Tibial nerve (tissue), 4 donors: ENCODE measurements around the gene SLC25A47. TPM values are rescaled to one million over a fixed set of nuclear protein-coding genes. Genes with fewer than 3 reads are reported as not detected.

Source experiments
- DNase-seq, 2 donors: peaks; one replicate each; pipeline ENCODE4 v3.0.0-alpha.2; 2019; ENCODE audit warnings: low spot score in 2 of 2
- H3K27ac ChIP-seq, 4 donors: fragments of 200-600 bp; sonication (generic) in 3 of 4; one replicate each; pipeline ENCODE4 v1.5.1; 2017 to 2019; ENCODE audit warnings: mild to moderate bottlenecking in 1 of 4
- H3K27me3 ChIP-seq, 2 donors: fragments of 200-600 bp; sonication (generic) in 1 of 2; one replicate each; pipeline versions ENCODE4 v1.5.1 to v1.6.0; 2017 to 2019
- H3K36me3 ChIP-seq, 3 donors: fragments of 200-600 bp; sonication (generic); one replicate each; pipeline ENCODE4 v1.5.1; 2018 to 2019
- H3K4me1 ChIP-seq, 4 donors: fragments of 200-600 bp; sonication (generic) in 3 of 4; one replicate each; pipeline ENCODE4 v1.5.1; 2017 to 2019
- H3K4me3 ChIP-seq, 4 donors: fragments of 200-600 bp; sonication (generic) in 3 of 4; one replicate each; pipeline ENCODE4 v1.5.1; 2017 to 2019; ENCODE audit warnings: mild to moderate bottlenecking in 1 of 4, moderate library complexity in 1 of 4
- H3K9me3 ChIP-seq, 4 donors: fragments of 200-600 bp; sonication (generic) in 3 of 4; one replicate each; pipeline ENCODE4 v1.5.1; 2017 to 2019
- EP300 ChIP-seq, 2 donors: sonication (generic); formaldehyde crosslinking; IDR thresholded peaks; one replicate each; pipeline ENCODE4 v1.6.1; 2017; ENCODE audit warnings: antibody characterized with exemption in 2 of 2, mild to moderate bottlenecking in 1 of 2
- POLR2A ChIP-seq, 2 donors: fragments of 450-650 bp; IDR thresholded peaks; one replicate each; pipeline ENCODE4 v1.6.1; 2017; ENCODE audit warnings: antibody characterized with exemption in 2 of 2, mild to moderate bottlenecking in 2 of 2, moderate library complexity in 2 of 2
- WGBS, 2 donors: methylation state at CpG; one replicate each; pipeline ENCODE4 v1.1.5; 2018; 5-methylcytosine and 5-hydroxymethylcytosine counted together
- total RNA-seq, 4 donors: library from RNA; depleted of rRNA; stranded (reverse); fragments of >200 nt; gene quantifications; one replicate each; pipeline ENCODE4 v1.1.0, GENCODE V29; 2016
- TF ChIP-seq, protein P1 (sequence below), 5 experiments: fragments of 200-600 bp in 3 of 5; fragments of 450-650 bp in 2 of 5; sonication (generic) in 3 of 5; IDR thresholded peaks; one replicate each; pipeline ENCODE4 v1.5.1; 2016 to 2019; ENCODE audit warnings: antibody characterized with exemption in 5 of 5, mild to moderate bottlenecking in 3 of 5, moderate library complexity in 2 of 5

SLC25A47 gene
- total RNA-seq, 4 donors from 2014 or later: 2.5 TPM; not detected in 3

GRCh38 chr14:100291305-100292075, 31.6 kb upstream of the SLC25A47 start:
- WGBS, 2 donors: 82% methylated on average over 11 to 12 of the region's 13 CpGs
- H3K36me3 ChIP-seq: peaks cover 0 to 38% (median 0%) of the 10 kb centered on the region in 3 donors
- H3K4me3 ChIP-seq: no peak overlapping the region
- DNase-seq: no peak
- no peaks in the 10 kb centered on the region for H3K27me3 ChIP-seq
- H3K9me3 ChIP-seq: no peaks in the 10 kb centered on the region
- TF ChIP-seq EP300 (IDR thresholded peaks at IDR 0.05) (no peak), POLR2A (IDR thresholded peaks at IDR 0.05) (no peak)
- TF ChIP-seq, protein P1, sequence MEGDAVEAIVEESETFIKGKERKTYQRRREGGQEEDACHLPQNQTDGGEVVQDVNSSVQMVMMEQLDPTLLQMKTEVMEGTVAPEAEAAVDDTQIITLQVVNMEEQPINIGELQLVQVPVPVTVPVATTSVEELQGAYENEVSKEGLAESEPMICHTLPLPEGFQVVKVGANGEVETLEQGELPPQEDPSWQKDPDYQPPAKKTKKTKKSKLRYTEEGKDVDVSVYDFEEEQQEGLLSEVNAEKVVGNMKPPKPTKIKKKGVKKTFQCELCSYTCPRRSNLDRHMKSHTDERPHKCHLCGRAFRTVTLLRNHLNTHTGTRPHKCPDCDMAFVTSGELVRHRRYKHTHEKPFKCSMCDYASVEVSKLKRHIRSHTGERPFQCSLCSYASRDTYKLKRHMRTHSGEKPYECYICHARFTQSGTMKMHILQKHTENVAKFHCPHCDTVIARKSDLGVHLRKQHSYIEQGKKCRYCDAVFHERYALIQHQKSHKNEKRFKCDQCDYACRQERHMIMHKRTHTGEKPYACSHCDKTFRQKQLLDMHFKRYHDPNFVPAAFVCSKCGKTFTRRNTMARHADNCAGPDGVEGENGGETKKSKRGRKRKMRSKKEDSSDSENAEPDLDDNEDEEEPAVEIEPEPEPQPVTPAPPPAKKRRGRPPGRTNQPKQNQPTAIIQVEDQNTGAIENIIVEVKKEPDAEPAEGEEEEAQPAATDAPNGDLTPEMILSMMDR (IDR thresholded peaks at IDR 0.05): no peak
- peak overlapping the region in 2 of 4 donors; percentile 22 to 54 for H3K27ac ChIP-seq
- peaks cover 0 to 68% (median 7%) of the 10 kb centered on the region in 4 donors for H3K4me1 ChIP-seq

GRCh38 chr14:100292301-100292775, 30.8 kb upstream of the SLC25A47 start:
- TF ChIP-seq, protein P1 (IDR thresholded peaks at IDR 0.05): no peak
- TF ChIP-seq POLR2A (IDR thresholded peaks at IDR 0.05) (no peak), EP300 (IDR thresholded peaks at IDR 0.05) (no peak)
- Histone ChIP-seq H3K9me3 (no peaks in the 10 kb centered on the region), H3K4me1 (peaks cover 0 to 68% (median 15%) of the 10 kb centered on the region in 4 donors), H3K36me3 (peaks cover 0 to 38% (median 0%) of the 10 kb centered on the region in 3 donors), H3K27me3 (no peaks in the 10 kb centered on the region), H3K27ac (no peak overlapping the region), H3K4me3 (no peak overlapping the region)
- WGBS, 2 donors: 94 to 97% methylated on average over 41 to 56 of the region's 61 CpGs
- no peak for DNase-seq

DNA sequence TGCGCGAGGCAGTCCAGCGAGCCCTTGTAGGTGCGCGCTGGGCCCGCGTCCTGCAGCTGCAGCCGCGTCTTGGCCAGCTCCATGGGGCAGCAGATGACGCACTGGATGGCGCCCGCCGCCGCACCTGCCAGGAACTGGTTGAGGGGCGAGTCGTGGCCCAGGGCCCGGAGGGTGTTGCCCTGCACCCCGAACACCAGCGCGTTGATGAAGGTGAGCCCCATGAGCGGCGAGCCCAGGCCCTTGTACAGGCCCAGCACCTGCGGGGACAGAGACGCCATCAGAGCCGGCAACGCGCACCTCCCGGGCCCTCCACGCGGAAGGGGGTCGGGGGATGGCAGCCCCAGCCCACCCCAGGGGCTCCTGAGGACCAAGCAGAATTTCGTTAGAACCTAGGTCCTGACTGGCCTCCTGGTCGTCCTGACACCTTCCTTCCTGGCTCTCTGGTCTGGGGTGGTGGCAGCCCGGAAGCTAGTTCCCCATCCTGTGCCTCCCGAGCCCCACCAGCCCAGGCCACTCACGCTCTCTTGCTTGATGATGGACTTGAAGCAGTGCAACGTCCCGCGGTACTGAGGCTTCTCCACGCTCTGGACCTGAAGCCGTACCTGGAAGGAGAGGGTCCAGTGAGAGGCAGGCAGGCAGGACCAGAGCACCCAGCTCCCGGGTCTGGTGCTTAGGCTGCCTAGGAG, 30.2 kb upstream of the SLC25A47 start:
- DNase-seq: no peak

GRCh38 chr14:100293497-100294212, 29.5 kb upstream of the SLC25A47 start:
- Histone ChIP-seq H3K27me3 (no peaks in the 10 kb centered on the region), H3K27ac (peak overlapping the region in 2 of 4 donors; percentile 70 to 73), H3K9me3 (no peaks in the 10 kb centered on the region), H3K4me1 (peaks cover 0 to 77% (median 21%) of the 10 kb centered on the region in 4 donors), H3K4me3 (no peak overlapping the region), H3K36me3 (peaks cover 0 to 38% (median 0%) of the 10 kb centered on the region in 3 donors)
- TF ChIP-seq EP300 (IDR thresholded peaks at IDR 0.05) (no peak), POLR2A (IDR thresholded peaks at IDR 0.05) (no peak)
- TF ChIP-seq, protein P1 (IDR thresholded peaks at IDR 0.05): no peak
- WGBS, 2 donors: 67 to 68% methylated on average over 12 to 14 of the region's 14 CpGs
- DNase-seq: no peak

More for the DNA sequence above, 30.2 kb upstream of the SLC25A47 start:
- TF ChIP-seq EP300 (IDR thresholded peaks at IDR 0.05) (no peak), POLR2A (IDR thresholded peaks at IDR 0.05) (no peak)
- TF ChIP-seq, protein P1 (IDR thresholded peaks at IDR 0.05): no peak
- peak overlapping the region in 1 of 4 donors; percentile 73 for H3K27ac ChIP-seq
- H3K9me3 ChIP-seq: no peaks in the 10 kb centered on the region
- H3K4me1 ChIP-seq: peaks cover 0 to 74% (median 20%) of the 10 kb centered on the region in 4 donors
- peaks cover 0 to 38% (median 0%) of the 10 kb centered on the region in 3 donors for H3K36me3 ChIP-seq
- no peaks in the 10 kb centered on the region for H3K27me3 ChIP-seq
- 93 to 94% methylated on average over 8 to 29 of the region's 42 CpGs for WGBS, 2 donors
- H3K4me3 ChIP-seq: no peak overlapping the region
